Keratinocyte (primary cell): ENCODE measurements around the gene GPC5. TPM values are rescaled to one million over a fixed set of nuclear protein-coding genes. Genes with fewer than 3 reads are reported as not detected.

Experiments
- DNase-seq: peaks from one replicate; pipeline ENCODE4 v3.0.0-alpha.2; 2011; ENCODE audit warnings: low read depth, missing footprints, low spot score
- FAIRE-seq: peaks from 2 replicates; lab custom pipeline; 2011; peaks lifted over from hg19 to GRCh38; lab: Jason Lieb, UNC
- H2AFZ ChIP-seq: 2 replicates; pipeline ENCODE4 v1.6.0; 2012; ENCODE audit warnings: low read length, control low read depth, inconsistent platforms; ENCODE audit not compliant: control insufficient read depth
- H3K27ac ChIP-seq: 2 replicates; pipeline ENCODE4 v1.5.1; 2011; ENCODE audit warnings: low read length; ENCODE audit not compliant: control insufficient read depth, insufficient read depth
- H3K27me3 ChIP-seq: 3 replicates; pipeline ENCODE4 v1.6.0; 2011; ENCODE audit warnings: low read length; ENCODE audit not compliant: control insufficient read depth, insufficient read depth; ENCODE audit errors: extremely low read depth
- H3K36me3 ChIP-seq, 2 experiments: 2 replicates in 1 of 2; 3 replicates in 1 of 2; pipeline ENCODE4 v1.5.1; 2011; ENCODE audit warnings: low read length in 2 of 2, mild to moderate bottlenecking in 1 of 2; ENCODE audit not compliant: control insufficient read depth in 2 of 2, insufficient read depth in 2 of 2; ENCODE audit errors: extremely low read depth in 1 of 2
- H3K4me1 ChIP-seq: 3 replicates; pipeline ENCODE4 v1.5.1; 2011; ENCODE audit warnings: low read length; ENCODE audit not compliant: control insufficient read depth, insufficient read depth; ENCODE audit errors: extremely low read depth
- H3K4me2 ChIP-seq: 3 replicates; pipeline ENCODE4 v1.6.0; 2011; ENCODE audit warnings: low read depth, low read length; ENCODE audit not compliant: control insufficient read depth, insufficient read depth; ENCODE audit errors: extremely low read depth
- H3K4me3 ChIP-seq, 3 experiments: fragments of 200-600 bp in 1 of 3; sonication (generic) in 1 of 3; 2 replicates in 2 of 3; 3 replicates in 1 of 3; pipeline ENCODE4 v1.5.1; 2011 to 2016; ENCODE audit warnings: low read length in 3 of 3, mild to moderate bottlenecking in 3 of 3, control low read depth in 2 of 3, inconsistent platforms in 1 of 3, low read depth in 1 of 3, mixed read lengths in 1 of 3, mixed run types in 1 of 3, moderate library complexity in 1 of 3; ENCODE audit not compliant: control insufficient read depth in 2 of 3, insufficient read depth in 2 of 3; ENCODE audit errors: extremely low read depth in 1 of 3
- H3K79me2 ChIP-seq: 2 replicates; pipeline ENCODE4 v1.6.0; 2012; ENCODE audit warnings: low read length; ENCODE audit not compliant: control insufficient read depth, insufficient read depth
- H3K9ac ChIP-seq: 3 replicates; pipeline ENCODE4 v1.6.0; 2011; ENCODE audit warnings: low read length; ENCODE audit not compliant: control insufficient read depth, insufficient read depth; ENCODE audit errors: extremely low read depth
- H3K9me1 ChIP-seq: 3 replicates; pipeline ENCODE4 v1.6.0; 2011; ENCODE audit warnings: low read length; ENCODE audit not compliant: control insufficient read depth, insufficient read depth; ENCODE audit errors: extremely low read depth
- H3K9me3 ChIP-seq: 2 replicates; pipeline ENCODE4 v1.5.1; 2012; ENCODE audit warnings: low read depth, low read length; ENCODE audit not compliant: control insufficient read depth
- H4K20me1 ChIP-seq: 3 replicates; pipeline ENCODE4 v1.6.0; 2011; ENCODE audit warnings: low read length; ENCODE audit not compliant: control insufficient read depth, insufficient read depth; ENCODE audit errors: extremely low read depth
- CTCF ChIP-seq, 3 experiments: IDR thresholded peaks in 1 of 3; conservative IDR thresholded peaks in 1 of 3; optimal IDR thresholded peaks in 1 of 3; 2 replicates in 2 of 3; 3 replicates in 1 of 3; pipeline versions ENCODE3 to v1.5.1; 2011; ENCODE audit warnings: low read length in 3 of 3, mild to moderate bottlenecking in 3 of 3, moderate library complexity in 2 of 3, control low read depth in 1 of 3, inconsistent platforms in 1 of 3; ENCODE audit not compliant: insufficient read depth in 2 of 3; ENCODE audit errors: extremely low read depth in 1 of 3
- EZH2 ChIP-seq: IDR thresholded peaks from one replicate; pipeline ENCODE4 v1.6.1; 2012; ENCODE audit warnings: inconsistent platforms, mild to moderate bottlenecking, low read length, moderate library complexity
- dilution Hi-C: fragments of 300-500 bp; cut with MboI; formaldehyde crosslinking; loops from one replicate; pipeline ENCODE4 v1.7.0; 2020; ENCODE audit warnings: low sequenced_read_pairs; ENCODE audit not compliant: extremely low pct_ligation_motif_present
- polyA plus RNA-seq, 5 experiments: library from polyadenylated mRNA; depleted of rRNA in 3 of 5; stranded (reverse) in 3 of 5; stranded (forward) in 1 of 5; unstranded in 1 of 5; fragments of >200 nt; gene quantifications; 1 replicate in 1 of 5; 2 replicates in 3 of 5; 3 replicates in 1 of 5; pipeline versions ENCODE4 v1.2.1 to v1.2.3, GENCODE V29; 2011 to 2012; ENCODE audit warnings: missing spikeins in 2 of 5, low read depth in 1 of 5, low replicate concordance in 1 of 5

Gene GPC5
- polyA plus RNA-seq, 1 donor (not counting 4 experiments of a cell fraction or from before 2014, with no cell fraction given), result 0.10 TPM

- Histone ChIP-seq H3K9me1 (no peaks in the 10 kb centered on the region), H3K27ac (no peak overlapping the region), H3K79me2 (no peaks in the 10 kb centered on the region), H3K36me3 (peaks cover 6 to 17% of the 10 kb centered on the region in 2 experiments), H3K4me1 (no peaks in the 10 kb centered on the region), H3K4me2 (no peak overlapping the region), H3K4me3 (no peak overlapping the region), H4K20me1 (peaks cover 2% of the 10 kb centered on the region), H3K9me3 (no peaks in the 10 kb centered on the region), H3K27me3 (no peaks in the 10 kb centered on the region), H2AFZ (no peak overlapping the region), H3K9ac (no peak overlapping the region)
- TF ChIP-seq EZH2, result no peak
- no peak for TF ChIP-seq CTCF (optimal IDR thresholded peaks at IDR 0.05 in 1 of 3, IDR thresholded peaks at IDR 0.05 in 1 of 3, conservative IDR thresholded peaks at IDR 0.05 in 1 of 3; ENCODE audit: extremely low read depth in 1 of 3, insufficient read depth in 2 of 3, low read length in 3 of 3)
- dilution Hi-C loops, result no loop called here
- DNase-seq (no peak), FAIRE-seq (no peak)
These were observed 38.8 kb upstream of the GPC5 start for GRCh38 chr13:91359631-91360030.

- H3K9me1 ChIP-seq, result no peaks in the 10 kb centered on the region
- no peaks in the 10 kb centered on the region for H3K4me1 ChIP-seq
- TF ChIP-seq CTCF (optimal IDR thresholded peaks at IDR 0.05 in 1 of 3, IDR thresholded peaks at IDR 0.05 in 1 of 3, conservative IDR thresholded peaks at IDR 0.05 in 1 of 3; ENCODE audit: extremely low read depth in 1 of 3, insufficient read depth in 2 of 3, low read length in 3 of 3) (no peak), EZH2 (no peak)
- H3K27ac ChIP-seq, result no peak overlapping the region
- dilution Hi-C loops, result no loop called here
- no peak overlapping the region for H3K4me2 ChIP-seq
- DNase-seq (no peak), FAIRE-seq (no peak)
- H3K36me3 ChIP-seq, result peaks cover 6 to 13% of the 10 kb centered on the region in 2 experiments
- no peaks in the 10 kb centered on the region for H3K27me3 ChIP-seq
- H2AFZ ChIP-seq, result no peak overlapping the region
- H3K9me3 ChIP-seq, result no peaks in the 10 kb centered on the region
- no peak overlapping the region for H3K4me3 ChIP-seq
- H3K79me2 ChIP-seq, result no peaks in the 10 kb centered on the region
- H4K20me1 ChIP-seq, result peaks cover 2% of the 10 kb centered on the region
- no peak overlapping the region for H3K9ac ChIP-seq
These were observed 38.1 kb upstream of the GPC5 start for GRCh38 chr13:91360246-91360751.
